DMS79 treated with DMSO at 0.1 percent for 48 hours (cell line): ENCODE measurements around the gene CDV3.

ENCODE experiments used
- DNase-seq: peaks from one replicate; lab custom pipeline; 2025; lab: John Stamatoyannopoulos, UW

The CDV3 gene

DNA sequence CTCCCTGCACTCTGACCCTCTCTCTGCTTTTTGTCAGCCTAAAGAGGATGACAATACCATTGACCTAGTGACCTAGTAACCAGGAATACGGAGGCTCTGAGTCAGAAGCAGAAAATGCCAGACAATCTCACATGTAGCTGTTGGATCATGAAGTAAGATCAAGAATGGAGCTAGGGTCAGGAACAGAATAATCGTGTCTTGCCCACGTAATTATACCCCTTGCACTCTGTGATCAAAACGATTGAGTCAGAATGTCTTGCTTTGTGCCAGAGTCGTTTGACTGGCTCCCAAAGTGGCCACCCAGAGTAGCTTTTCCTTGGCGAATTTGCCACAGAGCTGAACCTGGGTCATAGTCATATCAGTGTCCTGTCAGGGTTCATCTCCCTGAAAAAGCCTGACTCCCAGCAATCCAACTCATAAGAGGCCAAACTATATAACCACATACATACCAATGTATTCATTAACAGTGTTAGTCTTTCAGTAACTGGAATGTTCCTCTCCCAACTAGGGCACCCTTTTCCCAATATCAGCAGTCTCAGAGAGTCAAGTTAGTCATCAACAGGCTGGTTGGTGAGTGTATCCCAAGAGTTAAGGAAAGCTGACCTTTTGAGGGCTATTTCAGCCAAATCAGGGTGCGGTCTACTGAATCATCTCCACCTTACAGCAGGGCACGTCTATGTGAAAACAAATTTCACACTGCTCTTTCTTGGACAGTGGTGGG, 5.0 kb upstream of the CDV3 start:
- DNase-seq, result no peak

DNA sequence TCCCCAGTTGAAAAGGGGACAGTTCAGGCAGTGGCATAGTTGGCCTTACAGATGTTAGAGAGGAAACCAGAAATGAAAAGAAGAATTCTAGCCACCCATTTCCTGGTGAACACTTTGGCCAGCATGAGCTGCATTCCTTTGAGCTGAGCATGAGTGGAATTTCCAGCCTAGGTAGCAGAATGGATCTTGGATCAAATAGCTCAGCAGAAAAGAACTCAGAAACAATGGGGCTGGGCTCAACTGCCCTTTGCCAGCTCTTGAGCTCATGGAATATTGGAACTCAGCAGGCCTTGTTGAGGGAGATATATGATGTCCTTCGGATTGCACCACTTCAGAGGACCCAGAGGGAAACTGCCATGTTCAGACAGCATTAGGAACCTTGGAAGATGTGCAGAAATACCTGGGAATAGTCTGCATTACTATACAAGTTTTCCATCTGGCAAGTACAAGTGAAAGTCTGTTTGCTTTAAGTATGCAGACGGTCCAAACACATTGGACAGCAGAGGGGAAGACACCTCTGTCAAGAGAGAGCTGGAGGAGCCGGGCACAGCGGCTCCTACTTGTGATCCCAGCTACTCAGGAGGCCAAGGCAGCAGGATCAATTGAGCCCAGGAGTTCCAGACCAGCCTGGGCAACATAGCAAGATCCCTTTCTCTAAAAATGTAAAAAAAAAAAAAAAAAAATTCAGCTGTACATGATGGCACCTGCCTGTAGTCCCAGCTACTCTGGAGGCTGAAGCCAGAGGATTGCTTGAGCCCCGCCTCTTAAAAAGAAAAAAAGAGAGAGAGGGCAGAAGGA, 3.1 kb upstream of the CDV3 start:
- DNase-seq, result no peak

DNA sequence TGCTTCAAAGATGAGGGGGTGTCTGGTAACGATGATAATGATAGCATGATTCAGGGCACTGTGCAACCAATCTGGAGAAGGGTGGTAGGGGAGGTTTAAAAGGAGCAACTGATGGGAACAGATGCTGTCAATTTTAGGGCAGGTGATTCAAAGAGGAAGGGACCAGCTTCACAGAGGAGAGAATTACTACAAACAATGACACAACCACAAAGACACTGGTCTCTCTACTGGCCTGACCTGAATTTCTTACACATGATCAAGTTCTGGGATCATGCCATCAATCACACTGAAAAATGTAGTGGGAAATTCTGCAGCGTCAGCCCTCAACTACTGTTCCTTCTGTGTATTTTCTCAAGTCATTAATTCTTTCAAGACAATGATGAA, 2.6 kb upstream of the CDV3 start:
- DNase-seq, result no peak

- no peak for DNase-seq
Observed at GRCh38 chr3:133572158-133573053, 1.1 kb upstream of the CDV3 start.

DNA sequence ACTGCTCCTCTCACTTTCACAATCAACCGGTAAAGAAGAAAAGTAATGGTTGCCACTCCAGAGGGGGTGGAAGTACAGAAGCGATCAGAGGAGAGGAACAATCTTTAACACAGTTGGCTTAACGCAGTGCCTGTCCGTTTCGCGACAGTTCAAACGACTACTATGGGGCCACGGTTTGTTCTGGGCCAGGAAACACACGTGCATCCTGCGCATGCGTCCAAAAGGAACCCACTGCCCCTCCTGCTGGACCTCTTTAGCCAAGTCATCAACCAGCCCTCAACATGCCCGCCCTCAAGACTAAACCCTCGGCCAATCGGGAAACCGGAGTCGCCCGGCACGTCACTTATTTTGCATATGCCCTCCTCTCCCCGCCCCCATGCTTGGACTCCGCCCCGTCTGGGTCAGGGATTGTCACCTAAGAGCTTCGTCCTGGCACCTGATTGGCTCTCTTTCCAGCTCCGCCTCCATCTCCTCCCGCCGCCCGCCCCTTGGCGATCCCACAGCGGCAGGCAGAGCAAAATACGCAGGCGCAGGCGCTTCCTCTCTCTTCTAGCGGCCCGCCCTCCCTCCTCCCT, 345 bp upstream of the CDV3 start:
- DNase-seq, result no peak

DNA sequence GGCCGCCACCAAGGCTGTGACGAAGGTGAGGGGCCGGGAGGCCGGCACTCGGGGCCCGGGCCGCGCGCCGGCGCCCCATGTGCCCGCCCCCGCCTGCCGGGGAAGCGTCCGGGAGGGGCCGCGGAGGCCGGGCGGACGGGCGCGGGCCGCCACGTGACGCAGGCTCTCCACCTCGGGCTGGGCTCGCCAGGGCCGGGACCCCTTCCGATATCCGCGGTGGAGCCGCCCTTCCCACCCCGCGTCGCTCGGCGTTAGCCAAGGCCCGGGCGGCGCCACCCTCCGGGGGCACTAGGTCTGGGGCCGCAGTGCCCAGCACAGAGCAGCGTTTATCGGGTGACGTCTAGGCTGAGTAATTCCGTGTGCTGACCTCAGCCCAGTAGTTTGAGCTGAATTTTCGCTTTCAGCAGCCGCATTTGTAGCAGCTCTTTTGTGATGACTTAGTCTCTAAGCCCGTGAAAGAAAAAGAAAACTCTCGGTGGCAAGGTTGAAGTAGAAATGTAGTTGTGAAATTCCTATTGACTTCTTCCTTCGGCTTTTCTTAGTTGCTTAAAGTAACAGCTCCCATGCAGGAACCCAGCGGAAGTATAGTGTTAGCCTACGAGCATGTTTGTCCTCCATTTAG, 885 bp downstream of the CDV3 start:
- no peak for DNase-seq

DNA sequence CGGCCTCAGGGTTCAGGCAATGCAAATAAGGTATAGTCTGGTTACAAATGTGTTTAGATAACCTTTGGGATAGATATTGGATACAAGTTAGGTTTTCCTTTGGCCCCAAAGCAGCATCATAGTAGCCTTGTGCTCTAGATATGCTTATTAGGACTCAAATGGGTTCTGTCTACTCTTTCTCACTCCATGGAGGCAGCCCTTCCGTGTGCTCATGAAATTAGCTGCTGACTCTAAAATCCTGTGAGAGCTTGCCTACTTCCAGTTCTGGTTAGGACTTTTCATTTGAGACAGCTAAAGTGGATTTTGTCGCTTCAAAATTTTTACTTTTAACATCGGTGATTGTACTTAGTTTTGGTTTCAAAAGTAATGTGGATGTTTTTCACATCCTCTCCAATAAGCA, 1.6 kb downstream of the CDV3 start:
- no peak for DNase-seq

DNA sequence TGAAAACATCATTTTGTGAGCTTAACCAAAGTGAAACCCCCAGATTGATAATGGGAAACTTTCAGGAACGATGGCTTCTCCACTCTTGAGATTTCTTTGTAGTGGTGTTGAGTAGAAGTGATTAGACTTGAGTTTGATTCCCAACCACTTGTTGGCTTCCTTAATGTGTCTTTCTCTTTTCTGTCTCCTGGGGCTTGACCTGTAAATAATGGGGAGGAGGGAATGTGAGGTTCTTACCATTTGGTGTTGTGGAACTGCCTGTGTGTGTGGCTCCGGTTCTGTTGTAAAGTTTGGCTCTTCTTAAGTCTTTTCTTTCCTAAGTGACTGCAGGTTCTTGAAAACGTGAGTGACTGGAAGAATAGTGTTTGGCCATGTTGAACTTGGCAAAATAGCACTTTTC, 2.7 kb downstream of the CDV3 start:
- no peak for DNase-seq

DNA sequence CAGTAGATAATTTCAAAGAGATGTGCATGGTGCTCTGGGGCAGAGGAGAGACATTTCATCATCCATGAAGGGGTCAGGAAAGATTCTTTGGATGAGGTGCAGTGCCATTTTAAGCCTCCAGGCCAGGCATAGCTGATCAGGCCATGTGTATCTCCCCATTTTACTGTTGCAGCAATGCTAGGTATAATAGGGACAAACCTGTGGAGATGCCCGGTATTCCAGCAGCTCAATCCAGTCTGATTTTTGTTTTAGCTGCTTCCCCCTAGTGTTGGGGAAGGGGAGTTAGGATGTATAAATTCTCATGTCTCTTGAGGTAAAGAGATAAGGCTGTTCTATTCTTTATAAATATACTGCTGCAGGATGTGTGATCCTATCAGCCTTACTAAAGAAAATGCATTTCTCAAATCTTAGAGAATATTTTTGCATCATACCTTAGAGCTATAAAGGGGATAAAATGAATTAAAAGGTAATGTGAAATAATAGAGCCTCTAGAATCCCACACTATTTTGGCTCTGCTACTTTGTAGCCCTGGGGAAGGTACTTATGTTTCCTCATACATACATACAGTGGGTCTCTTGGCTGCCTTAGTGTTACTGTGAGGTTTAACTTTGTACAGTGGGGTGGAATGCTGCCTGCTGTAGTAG, 5.2 kb downstream of the CDV3 start:
- no peak for DNase-seq

GRCh38 chr3:133583396-133583795, 9.9 kb downstream of the CDV3 start:
- DNase-seq, result no peak

- DNase-seq, result no peak
Observed at GRCh38 chr3:133588035-133588434, 14.5 kb downstream of the CDV3 start.

DNA sequence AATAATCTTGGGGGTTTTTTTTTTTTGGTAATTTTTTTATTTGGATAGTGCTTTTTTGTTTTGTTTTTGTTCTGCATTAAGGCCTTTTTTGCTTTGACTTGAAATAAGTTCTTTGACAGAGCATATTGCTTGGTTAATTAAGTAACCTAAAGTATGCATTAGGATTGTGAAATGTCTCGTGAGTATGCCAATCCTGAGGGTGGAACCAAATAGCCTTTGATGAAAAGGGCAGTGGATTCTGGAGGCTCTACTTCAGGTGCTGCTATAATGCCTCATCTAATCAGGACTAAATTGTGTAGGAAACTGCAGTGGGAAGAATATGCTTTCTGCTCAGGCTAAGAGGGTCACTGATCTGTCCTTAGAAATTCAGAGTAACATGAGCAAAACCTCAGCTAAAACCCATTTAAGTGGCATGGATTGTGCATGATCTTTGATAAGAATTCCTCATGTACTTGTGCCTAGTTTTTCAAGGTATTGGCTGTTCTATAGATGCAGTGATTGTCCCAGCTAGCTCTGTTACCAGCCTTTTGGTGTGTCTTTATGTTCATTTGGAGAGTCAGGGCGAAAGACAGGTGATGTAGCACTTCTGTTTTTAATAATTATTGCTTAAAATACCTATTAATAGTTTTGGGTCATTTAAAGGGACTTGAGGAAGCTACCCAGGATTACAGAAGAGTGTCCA, 15.4 kb downstream of the CDV3 start:
- no peak for DNase-seq

- DNase-seq, result no peak
Observed at GRCh38 chr3:133589503-133589902, 16.0 kb downstream of the CDV3 start.

DNA sequence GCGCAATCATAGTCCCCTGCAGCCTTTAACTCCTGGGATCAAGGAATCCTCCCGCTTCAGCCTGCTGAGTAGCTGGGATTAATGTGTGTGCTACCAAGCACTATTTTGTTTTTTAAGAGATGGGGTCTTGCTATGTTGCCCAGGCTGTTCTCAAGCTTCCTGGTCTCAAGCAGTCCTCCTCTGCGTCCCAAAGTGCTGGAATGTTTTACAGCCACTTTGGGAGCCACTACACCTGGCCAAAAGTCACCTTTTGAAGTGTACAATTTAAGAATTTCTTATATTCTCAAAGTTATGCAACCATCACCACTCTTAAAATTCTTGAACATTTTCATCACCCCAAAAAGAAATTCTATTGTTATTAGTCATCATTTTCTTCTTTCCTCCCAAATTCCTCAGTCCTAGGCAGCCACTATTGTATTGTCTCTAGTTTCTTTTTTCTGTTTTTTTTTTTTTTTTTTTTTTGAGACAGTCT, 17.8 kb downstream of the CDV3 start:
- DNase-seq, result no peak

DNA sequence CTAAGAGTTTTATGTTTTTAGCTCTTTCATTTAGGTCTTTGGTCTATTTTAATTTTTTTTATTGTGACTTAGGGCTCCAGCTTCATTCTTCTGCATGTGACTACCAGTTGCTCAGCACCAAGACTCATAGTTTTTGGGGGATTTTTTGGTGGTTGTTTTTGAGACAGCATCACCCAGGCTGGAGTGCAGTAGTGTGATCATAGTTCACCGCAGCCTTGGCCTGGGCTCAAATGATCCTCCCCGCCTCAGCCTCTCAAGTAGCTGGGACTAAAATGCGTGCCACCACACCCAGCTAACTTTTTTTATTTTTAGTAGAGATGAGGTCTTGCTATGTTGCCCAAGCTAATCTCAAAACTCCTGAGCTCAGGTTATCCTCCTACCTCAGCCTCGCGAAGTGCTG, 19.4 kb downstream of the CDV3 start:
- no peak for DNase-seq

GRCh38 chr3:133593243-133593642, 19.8 kb downstream of the CDV3 start:
- no peak for DNase-seq

- no peak for DNase-seq
Observed at GRCh38 chr3:133595341-133595740, 21.9 kb downstream of the CDV3 start.

GRCh38 chr3:133598405-133598804, 24.9 kb downstream of the CDV3 start:
- DNase-seq, result no peak

- DNase-seq, result no peak
Observed at GRCh38 chr3:133599280-133599679, 25.8 kb downstream of the CDV3 start.

DNA sequence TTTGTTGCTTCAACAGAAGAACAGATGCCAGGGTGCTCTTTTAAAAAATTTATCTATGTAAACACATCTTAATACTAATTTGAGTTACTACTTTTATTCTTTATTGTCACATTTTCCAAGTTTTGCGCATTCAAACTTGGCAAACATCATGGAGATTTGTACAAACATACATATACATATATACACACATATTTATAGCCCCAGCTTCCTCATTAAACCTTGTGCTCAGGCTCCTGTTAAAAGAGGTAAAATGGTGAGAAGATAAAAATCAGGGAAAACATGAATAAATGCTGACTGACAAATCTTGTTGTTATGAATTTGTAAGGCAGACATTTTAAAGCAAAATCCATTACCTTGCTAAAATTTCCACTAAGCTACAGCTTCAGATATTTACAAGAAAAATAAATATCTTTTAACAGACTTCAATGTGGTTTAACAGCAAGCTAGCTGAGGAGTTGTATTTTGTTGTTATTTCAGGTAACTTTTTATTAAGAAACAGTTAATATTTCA, 27.1 kb downstream of the CDV3 start:
- no peak for DNase-seq
